Islet of Langerhans (tissue), 1 donor: ENCODE results near the gene TAAR8.
A peak's percentile ranks its signal among the peaks of the same experiment; 100 is the strongest.
"Not testable (repeated sequence)": the region's sequence is repeated elsewhere in the genome, so short reads cannot be mapped to it uniquely, and the experiment has no call there.

Experiments
- FAIRE-seq: peaks from one replicate; lab custom pipeline; 2011; peaks lifted over from hg19 to GRCh38; lab: Jason Lieb, UNC

TAAR8 gene, protein sequence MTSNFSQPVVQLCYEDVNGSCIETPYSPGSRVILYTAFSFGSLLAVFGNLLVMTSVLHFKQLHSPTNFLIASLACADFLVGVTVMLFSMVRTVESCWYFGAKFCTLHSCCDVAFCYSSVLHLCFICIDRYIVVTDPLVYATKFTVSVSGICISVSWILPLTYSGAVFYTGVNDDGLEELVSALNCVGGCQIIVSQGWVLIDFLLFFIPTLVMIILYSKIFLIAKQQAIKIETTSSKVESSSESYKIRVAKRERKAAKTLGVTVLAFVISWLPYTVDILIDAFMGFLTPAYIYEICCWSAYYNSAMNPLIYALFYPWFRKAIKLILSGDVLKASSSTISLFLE

DNA sequence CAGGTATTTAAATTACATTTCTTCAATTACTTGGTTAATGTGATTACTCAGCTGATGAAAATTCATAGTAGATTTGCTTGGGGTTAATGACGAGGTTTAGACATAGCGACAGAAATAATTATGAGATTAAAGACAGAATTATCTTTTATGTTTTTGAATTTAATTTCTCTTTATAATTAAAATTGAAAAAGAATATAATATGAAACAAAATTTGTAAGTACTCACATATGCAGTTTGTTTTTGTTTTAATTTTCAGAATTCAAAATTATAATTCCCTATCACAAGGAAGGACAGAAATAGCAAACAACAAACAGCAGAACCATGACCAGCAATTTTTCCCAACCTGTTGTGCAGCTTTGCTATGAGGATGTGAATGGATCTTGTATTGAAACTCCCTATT is at the start of gene TAAR8:
Gene TAAR8 (plus strand): TSS at position 301 of the 400 bp plus-strand sequence. CDS start 21 bp downstream, at position 322.
- no peak for FAIRE-seq

DNA sequence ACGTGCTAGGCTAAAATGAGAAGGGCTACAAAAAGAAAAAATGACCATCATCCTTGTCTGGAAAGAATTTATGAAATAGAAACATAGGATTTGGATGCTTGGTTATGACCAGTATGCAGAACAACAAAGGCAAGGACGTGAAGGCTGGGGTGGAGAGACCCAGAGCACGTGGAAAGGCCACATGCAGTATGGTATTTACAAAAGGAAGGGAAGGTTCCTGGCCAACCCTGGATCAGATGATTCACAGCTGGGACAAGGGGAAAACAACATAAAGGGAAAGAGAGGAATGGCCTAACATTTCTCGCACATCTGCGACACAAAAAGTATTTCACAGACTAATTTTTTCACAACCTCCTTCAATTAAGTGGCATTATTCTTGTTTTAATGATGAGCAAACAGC is 47.7 kb upstream of the TAAR8 start:
- FAIRE-seq, result no peak

- FAIRE-seq, result no peak
Measured at GRCh38 chr6:132505158-132505557, 47.3 kb upstream of the TAAR8 start.

DNA sequence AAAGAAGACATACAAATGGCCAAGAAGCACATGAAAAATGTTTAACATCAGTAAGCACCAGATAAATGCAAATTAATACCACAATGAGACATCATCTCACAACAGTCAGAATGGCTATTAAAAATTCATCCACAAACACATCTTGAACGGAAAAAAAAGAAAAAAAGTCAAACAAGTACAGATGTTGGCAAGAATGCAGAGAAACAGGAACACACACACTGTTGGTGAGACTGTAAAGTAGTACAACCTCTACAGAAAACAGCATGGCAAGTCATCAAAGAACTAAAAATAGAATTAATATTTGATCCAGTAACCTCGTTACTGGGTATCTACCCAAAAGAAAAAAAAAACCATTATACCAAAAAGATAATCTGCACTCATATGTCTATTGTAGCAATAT is 46.0 kb upstream of the TAAR8 start:
- FAIRE-seq, result no peak

- no peak for FAIRE-seq
Measured at GRCh38 chr6:132506869-132507808, 45.3 kb upstream of the TAAR8 start.

DNA sequence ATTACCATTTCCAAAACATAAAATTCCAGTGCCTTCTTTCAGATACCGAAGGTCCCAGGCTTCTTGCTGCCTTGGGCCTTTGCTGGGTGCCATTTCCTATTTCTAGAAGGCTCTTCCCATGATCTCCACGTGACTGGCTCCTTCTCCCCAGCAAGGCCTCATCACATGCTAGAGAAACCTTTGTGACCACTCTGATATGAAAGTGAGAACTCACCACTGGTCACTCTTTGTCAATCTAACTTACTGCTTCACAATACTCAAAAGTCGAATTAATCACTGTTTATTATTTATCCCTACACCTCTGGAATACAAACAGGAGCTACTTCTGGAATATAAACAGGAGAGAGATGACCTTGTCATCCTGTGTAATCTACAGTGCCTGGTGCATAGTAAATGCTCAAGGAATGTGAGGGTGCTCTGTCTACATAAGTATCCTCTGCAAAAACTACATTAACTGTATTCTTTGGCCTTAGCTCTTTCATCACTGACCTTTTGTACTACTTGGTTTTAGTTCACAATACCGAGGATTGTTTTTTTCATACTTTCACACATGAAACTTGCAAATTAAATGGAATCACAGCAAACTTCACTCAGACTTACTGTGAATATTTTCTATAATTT is 41.2 kb upstream of the TAAR8 start:
- FAIRE-seq, result no peak

DNA sequence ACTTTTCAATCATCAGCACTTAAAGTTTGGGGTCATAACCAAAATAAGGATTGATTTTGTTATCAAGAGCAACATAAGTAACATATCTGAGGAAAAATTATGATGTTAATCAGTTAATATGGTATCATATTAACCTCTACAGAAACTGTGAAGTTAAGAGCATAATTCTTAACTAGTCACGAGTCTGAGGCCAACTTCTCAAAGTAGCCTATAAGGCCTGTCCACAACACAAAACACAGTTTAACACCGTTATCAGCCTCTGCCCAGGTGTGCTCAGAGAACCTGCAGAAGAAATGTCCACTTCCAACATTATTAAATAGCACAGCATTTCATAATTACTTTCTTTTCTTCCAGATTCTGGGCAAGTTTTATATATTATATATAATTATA is 40.6 kb upstream of the TAAR8 start:
- no peak for FAIRE-seq

GRCh38 chr6:132512342-132512637 is 40.2 kb upstream of the TAAR8 start:
- peak; percentile 73 for FAIRE-seq

DNA sequence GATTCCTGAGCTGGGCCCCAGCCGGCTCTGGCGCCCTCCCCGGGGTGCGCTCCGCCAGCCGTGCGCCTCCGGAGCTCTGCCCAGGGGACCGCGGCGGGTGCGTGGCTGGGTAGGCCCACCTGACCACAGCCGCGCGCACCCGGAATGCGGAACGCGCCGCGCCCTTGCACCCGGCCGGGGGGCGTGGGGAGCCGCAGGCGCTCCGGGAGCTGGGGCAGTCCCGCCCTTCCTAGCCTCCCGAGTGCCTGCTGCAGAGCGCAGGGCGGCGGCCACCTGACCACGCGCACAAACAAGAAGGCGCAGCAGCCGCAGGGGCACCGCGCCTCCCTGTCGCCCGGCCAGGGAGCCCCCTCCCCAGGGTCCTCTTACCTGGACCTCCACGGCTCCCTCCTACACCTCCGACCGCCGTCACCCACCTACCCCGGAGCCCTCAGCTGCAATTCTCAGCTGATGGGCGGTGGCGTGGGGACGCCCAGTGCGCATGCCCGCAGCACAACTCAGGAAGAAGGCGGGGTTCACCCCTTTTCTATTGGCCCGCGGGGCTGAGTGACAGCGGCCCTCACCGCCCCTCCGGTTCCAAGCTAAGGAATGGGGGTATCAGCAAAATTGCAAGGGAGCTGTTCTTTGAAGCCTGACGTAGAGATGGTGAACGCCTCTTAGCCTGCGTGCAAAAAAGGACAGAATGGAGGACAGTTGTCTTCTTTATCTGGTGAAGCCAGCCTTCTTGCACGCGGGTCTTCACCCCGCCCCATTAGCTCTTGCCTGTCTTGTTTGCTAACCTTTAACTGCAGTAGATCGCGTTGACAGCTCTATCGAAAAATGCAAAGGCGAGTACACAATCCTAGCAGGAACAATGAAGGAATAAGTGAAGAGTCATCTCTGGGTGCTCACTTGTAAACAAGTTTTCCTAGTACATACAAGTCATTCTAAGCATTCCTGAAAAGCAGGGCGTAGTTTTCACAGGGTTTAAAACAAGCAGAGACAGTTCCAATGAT is 39.5 kb upstream of the TAAR8 start, which contains the start of gene STX7:
Gene STX7 (minus strand): TSS at position 479 of the 995 bp plus-strand sequence. CDS start 9,586 bp downstream, outside the sequence.
- FAIRE-seq, result no peak

- no peak for FAIRE-seq
Measured at GRCh38 chr6:132513831-132514545, 38.5 kb upstream of the TAAR8 start.

- no peak for FAIRE-seq
Measured at GRCh38 chr6:132515386-132515785, 37.1 kb upstream of the TAAR8 start.

DNA sequence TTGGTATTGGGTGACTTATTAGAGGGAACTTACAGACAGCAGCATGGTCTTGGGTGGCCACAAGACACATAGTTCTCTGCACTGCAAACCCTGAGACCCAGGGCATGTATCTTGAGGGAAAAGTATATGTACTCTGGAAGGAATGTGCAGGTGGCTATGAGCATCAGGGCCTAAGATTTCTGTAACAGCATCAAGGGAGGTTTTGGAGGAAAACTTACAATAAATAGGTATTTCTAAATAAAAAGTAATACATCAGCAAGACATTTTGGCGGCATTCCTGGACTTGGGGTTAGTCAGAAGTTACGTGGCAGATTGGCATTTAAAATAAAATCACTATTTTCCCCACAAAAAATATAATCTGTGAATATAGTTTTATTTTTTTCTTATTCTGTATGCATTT is 31.5 kb upstream of the TAAR8 start:
- no peak for FAIRE-seq

- FAIRE-seq, result no peak
Measured at GRCh38 chr6:132524646-132525045, 27.8 kb upstream of the TAAR8 start.

DNA sequence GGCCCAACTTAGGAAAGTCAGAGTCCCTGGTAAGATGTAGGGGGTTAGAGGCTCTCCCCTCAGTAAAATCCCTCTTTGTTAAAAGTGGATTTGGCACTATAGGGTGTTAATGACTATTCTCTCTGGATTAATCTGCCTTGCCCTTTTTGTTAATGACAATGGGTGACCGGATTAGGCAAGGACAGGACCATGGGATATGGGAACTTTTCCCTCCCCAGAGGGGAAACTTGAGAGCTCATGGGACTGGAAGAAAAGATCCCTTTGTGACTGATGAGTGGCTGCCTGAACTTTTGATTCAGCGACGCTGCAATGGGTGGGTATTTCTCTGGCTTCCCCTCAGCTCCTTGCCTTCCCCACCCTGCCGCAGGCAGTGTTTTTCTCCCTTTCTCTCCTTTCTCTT is 26.6 kb upstream of the TAAR8 start:
- FAIRE-seq, result no peak

DNA sequence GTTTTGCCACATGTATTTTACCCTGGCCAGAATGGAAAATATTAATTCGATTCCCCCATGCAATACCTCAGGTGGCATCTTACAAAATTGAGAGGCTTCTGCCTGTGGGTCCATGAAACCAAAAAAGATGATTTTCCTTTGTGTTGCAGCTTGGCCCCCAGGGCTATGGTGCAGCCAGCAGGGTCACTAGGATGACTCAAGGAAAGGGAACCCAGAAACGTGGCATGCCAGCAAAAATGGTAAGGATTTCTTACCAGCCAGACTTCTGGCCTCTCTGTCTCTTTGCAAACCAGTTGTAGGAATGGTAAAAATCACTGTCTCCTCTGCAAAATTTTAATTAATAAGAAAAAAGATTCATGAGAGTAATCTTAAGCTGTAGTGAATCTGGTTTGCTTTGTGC is 26.0 kb upstream of the TAAR8 start:
- no peak for FAIRE-seq

- no peak for FAIRE-seq
Measured at GRCh38 chr6:132527791-132528190, 24.7 kb upstream of the TAAR8 start.

- peak; percentile 92 for FAIRE-seq
Measured at GRCh38 chr6:132530293-132530974, 22.0 kb upstream of the TAAR8 start.

GRCh38 chr6:132534546-132534945 is 17.9 kb upstream of the TAAR8 start:
- FAIRE-seq, result not testable (repeated sequence)

- no peak for FAIRE-seq
Measured at GRCh38 chr6:132537145-132537544, 15.3 kb upstream of the TAAR8 start.

GRCh38 chr6:132537977-132538376 is 14.5 kb upstream of the TAAR8 start, which contains the start of gene TAAR9:
Gene TAAR9 (plus strand): TSS chr6:132538277. CDS start chr6:132538290, 13 bp downstream.
- FAIRE-seq, result no peak
